ENCODE results near the gene CHST9. TPM values are rescaled to one million over a fixed set of nuclear protein-coding genes. Genes with fewer than 3 reads are reported as not detected.

CHST9 gene
- total RNA-seq, 1 donor from 2014 or later: 2.0 TPM

- Histone ChIP-seq H3K4me1 (no peaks in the 10 kb centered on the region), H3K4me3 (no peak overlapping the region), H3K9me3 (replicated peaks) (no peaks in the 10 kb centered on the region), H3K36me3 (no peaks in the 10 kb centered on the region), H3K27me3 (ENCODE audit: low read depth) (no peaks in the 10 kb centered on the region), H3K27ac (replicated peaks) (no peak overlapping the region)
- no peak for DNase-seq
- intact Hi-C loops (cut with micrococcal nuclease): no loop called here
- TF ChIP-seq CTCF (IDR thresholded peaks at IDR 0.05; ENCODE audit: borderline replicate concordance): no peak
Measured at GRCh38 chr18:26875040-26875654, 310.0 kb downstream of the CHST9 start.

GRCh38 chr18:26874283-26874682 lies 310.8 kb downstream of the CHST9 start:
- peaks cover 8% of the 10 kb centered on the region for H3K4me1 ChIP-seq
- no peak for TF ChIP-seq CTCF (IDR thresholded peaks at IDR 0.05; ENCODE audit: borderline replicate concordance)
- H3K27me3 ChIP-seq (ENCODE audit: low read depth): no peaks in the 10 kb centered on the region
- no peaks in the 10 kb centered on the region for H3K9me3 ChIP-seq (replicated peaks)
- DNase-seq: no peak
- H3K4me3 ChIP-seq: no peak overlapping the region
- no peaks in the 10 kb centered on the region for H3K36me3 ChIP-seq
- no peak overlapping the region for H3K27ac ChIP-seq (replicated peaks)
- intact Hi-C loops (cut with micrococcal nuclease): no loop called here

GRCh38 chr18:26869640-26870039 lies 315.5 kb downstream of the CHST9 start:
- Histone ChIP-seq H3K36me3 (no peaks in the 10 kb centered on the region), H3K4me3 (no peak overlapping the region), H3K27me3 (ENCODE audit: low read depth) (no peaks in the 10 kb centered on the region), H3K4me1 (peaks cover 28% of the 10 kb centered on the region), H3K9me3 (replicated peaks) (no peaks in the 10 kb centered on the region), H3K27ac (replicated peaks) (no peak overlapping the region)
- DNase-seq: no peak
- intact Hi-C loops (cut with micrococcal nuclease): no loop called here
- no peak for TF ChIP-seq CTCF (IDR thresholded peaks at IDR 0.05; ENCODE audit: borderline replicate concordance)

GRCh38 chr18:26868968-26869586 lies 316.0 kb downstream of the CHST9 start:
- Histone ChIP-seq H3K27me3 (ENCODE audit: low read depth) (no peaks in the 10 kb centered on the region), H3K4me1 (peaks cover 29% of the 10 kb centered on the region), H3K27ac (replicated peaks) (peak overlapping the region; percentile 13), H3K36me3 (no peaks in the 10 kb centered on the region), H3K9me3 (replicated peaks) (no peaks in the 10 kb centered on the region), H3K4me3 (no peak overlapping the region)
- no peak for TF ChIP-seq CTCF (IDR thresholded peaks at IDR 0.05; ENCODE audit: borderline replicate concordance)
- DNase-seq: no peak
- intact Hi-C loops (cut with micrococcal nuclease): no loop called here

- H3K9me3 ChIP-seq (replicated peaks): no peaks in the 10 kb centered on the region
- H3K27me3 ChIP-seq (ENCODE audit: low read depth): no peaks in the 10 kb centered on the region
- no peak overlapping the region for H3K27ac ChIP-seq (replicated peaks)
- H3K36me3 ChIP-seq: no peaks in the 10 kb centered on the region
- no peak overlapping the region for H3K4me3 ChIP-seq
- intact Hi-C loops (cut with micrococcal nuclease): no loop called here
- peaks cover 42% of the 10 kb centered on the region for H3K4me1 ChIP-seq
- no peak for TF ChIP-seq CTCF (IDR thresholded peaks at IDR 0.05; ENCODE audit: borderline replicate concordance)
- no peak for DNase-seq
Measured at GRCh38 chr18:26867471-26867870, 317.6 kb downstream of the CHST9 start.

Measured in left ventricle myocardium inferior (tissue), 1 donor.